Measurements from ENCODE around the gene BBS10. TPM values are rescaled to one million over a fixed set of nuclear protein-coding genes. Genes with fewer than 3 reads are reported as not detected.

BBS10 gene
- polyA plus RNA-seq, 1 donor from 2014 or later, result 15.4 TPM

DNA sequence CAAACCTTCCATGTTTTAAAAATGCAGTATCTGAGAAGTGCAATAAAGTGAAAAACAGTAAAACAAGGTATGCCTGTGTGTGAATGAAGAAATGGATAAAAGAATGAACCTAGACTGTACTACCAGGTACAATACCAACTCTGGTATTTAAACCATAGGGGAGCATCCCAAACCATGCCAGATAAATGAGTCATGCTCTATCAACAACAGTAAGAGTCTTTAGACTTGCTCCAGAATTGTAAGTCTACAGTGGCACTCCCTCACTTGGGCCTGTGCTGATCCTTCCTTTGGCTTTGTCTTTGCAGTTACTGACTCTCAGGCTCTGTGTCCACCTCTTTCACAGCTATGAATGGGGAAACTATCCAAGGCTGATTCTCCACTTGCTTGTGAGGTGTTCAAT, 38.1 kb downstream of the BBS10 start:
- no peak overlapping the region for H3K27ac ChIP-seq (ENCODE audit: low read length)
- H3K79me2 ChIP-seq (replicated peaks; ENCODE audit: insufficient read depth, low read length), result no peaks in the 10 kb centered on the region
- no peaks in the 10 kb centered on the region for H3F3A ChIP-seq (ENCODE audit: insufficient read depth, low read length, poor library complexity, severe bottlenecking)
- H3K9ac ChIP-seq (ENCODE audit: low read length), result no peak overlapping the region
- H3K36me3 ChIP-seq (ENCODE audit: insufficient read depth, low read length), result no peaks in the 10 kb centered on the region
- H3K27me3 ChIP-seq (ENCODE audit: insufficient read depth, low read depth, low read length), result no peaks in the 10 kb centered on the region
- no peaks in the 10 kb centered on the region for H4K20me1 ChIP-seq (ENCODE audit: insufficient read depth)
- H3K4me2 ChIP-seq (ENCODE audit: low read length), result no peak overlapping the region
- no peaks in the 10 kb centered on the region for H3K9me2 ChIP-seq (ENCODE audit: insufficient read depth, low read length)
- H3K4me3 ChIP-seq (ENCODE audit: low read length), result no peak overlapping the region
- TF ChIP-seq, protein P1, sequence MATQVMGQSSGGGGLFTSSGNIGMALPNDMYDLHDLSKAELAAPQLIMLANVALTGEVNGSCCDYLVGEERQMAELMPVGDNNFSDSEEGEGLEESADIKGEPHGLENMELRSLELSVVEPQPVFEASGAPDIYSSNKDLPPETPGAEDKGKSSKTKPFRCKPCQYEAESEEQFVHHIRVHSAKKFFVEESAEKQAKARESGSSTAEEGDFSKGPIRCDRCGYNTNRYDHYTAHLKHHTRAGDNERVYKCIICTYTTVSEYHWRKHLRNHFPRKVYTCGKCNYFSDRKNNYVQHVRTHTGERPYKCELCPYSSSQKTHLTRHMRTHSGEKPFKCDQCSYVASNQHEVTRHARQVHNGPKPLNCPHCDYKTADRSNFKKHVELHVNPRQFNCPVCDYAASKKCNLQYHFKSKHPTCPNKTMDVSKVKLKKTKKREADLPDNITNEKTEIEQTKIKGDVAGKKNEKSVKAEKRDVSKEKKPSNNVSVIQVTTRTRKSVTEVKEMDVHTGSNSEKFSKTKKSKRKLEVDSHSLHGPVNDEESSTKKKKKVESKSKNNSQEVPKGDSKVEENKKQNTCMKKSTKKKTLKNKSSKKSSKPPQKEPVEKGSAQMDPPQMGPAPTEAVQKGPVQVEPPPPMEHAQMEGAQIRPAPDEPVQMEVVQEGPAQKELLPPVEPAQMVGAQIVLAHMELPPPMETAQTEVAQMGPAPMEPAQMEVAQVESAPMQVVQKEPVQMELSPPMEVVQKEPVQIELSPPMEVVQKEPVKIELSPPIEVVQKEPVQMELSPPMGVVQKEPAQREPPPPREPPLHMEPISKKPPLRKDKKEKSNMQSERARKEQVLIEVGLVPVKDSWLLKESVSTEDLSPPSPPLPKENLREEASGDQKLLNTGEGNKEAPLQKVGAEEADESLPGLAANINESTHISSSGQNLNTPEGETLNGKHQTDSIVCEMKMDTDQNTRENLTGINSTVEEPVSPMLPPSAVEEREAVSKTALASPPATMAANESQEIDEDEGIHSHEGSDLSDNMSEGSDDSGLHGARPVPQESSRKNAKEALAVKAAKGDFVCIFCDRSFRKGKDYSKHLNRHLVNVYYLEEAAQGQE (IDR thresholded peaks at IDR 0.05; ENCODE audit: borderline replicate concordance), result no peak
- TF ChIP-seq, protein P2, sequence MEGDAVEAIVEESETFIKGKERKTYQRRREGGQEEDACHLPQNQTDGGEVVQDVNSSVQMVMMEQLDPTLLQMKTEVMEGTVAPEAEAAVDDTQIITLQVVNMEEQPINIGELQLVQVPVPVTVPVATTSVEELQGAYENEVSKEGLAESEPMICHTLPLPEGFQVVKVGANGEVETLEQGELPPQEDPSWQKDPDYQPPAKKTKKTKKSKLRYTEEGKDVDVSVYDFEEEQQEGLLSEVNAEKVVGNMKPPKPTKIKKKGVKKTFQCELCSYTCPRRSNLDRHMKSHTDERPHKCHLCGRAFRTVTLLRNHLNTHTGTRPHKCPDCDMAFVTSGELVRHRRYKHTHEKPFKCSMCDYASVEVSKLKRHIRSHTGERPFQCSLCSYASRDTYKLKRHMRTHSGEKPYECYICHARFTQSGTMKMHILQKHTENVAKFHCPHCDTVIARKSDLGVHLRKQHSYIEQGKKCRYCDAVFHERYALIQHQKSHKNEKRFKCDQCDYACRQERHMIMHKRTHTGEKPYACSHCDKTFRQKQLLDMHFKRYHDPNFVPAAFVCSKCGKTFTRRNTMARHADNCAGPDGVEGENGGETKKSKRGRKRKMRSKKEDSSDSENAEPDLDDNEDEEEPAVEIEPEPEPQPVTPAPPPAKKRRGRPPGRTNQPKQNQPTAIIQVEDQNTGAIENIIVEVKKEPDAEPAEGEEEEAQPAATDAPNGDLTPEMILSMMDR (IDR thresholded peaks at IDR 0.05; ENCODE audit: poor library complexity, severe bottlenecking), result no peak
- TF ChIP-seq TAF1 (IDR thresholded peaks at IDR 0.05; ENCODE audit: low read depth) (no peak), EZH2 (IDR thresholded peaks at IDR 0.05; ENCODE audit: borderline replicate concordance, insufficient read depth, low read length, poor library complexity, severe bottlenecking) (no peak), SMC3 (conservative IDR thresholded peaks at IDR 0.05; ENCODE audit: poor library complexity) (no peak)
- H2AFZ ChIP-seq (ENCODE audit: low read depth, low read length), result no peak overlapping the region
- H3K9me3 ChIP-seq (ENCODE audit: low read length), result no peaks in the 10 kb centered on the region

DNA sequence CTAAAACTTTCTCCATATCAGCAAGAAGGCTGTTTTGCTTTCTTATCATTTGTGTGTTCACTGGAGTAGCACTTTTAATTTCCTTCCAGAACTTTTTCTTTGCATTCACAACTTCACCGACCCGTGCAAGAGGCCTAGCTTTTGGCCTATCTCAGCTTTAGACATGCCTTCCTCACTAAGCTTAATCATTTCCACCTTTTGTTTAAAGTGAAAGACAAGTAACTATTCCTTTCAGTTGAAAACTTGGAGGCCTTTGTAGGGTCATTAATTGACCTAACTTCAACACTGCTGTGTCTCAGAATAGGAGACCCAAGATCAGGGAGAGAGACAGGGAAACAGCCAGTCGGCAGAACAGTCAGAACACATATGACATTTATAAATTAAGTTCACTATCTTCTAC, 39.3 kb downstream of the BBS10 start:
- Histone ChIP-seq H4K20me1 (ENCODE audit: insufficient read depth) (no peaks in the 10 kb centered on the region), H3K27me3 (ENCODE audit: insufficient read depth, low read depth, low read length) (no peaks in the 10 kb centered on the region), H3K9me3 (ENCODE audit: low read length) (no peaks in the 10 kb centered on the region), H3F3A (ENCODE audit: insufficient read depth, low read length, poor library complexity, severe bottlenecking) (no peaks in the 10 kb centered on the region), H3K27ac (ENCODE audit: low read length) (no peak overlapping the region), H3K9me2 (ENCODE audit: insufficient read depth, low read length) (no peaks in the 10 kb centered on the region), H3K4me2 (ENCODE audit: low read length) (no peak overlapping the region), H3K79me2 (replicated peaks; ENCODE audit: insufficient read depth, low read length) (no peaks in the 10 kb centered on the region), H3K36me3 (ENCODE audit: insufficient read depth, low read length) (no peaks in the 10 kb centered on the region), H3K4me3 (ENCODE audit: low read length) (no peak overlapping the region), H3K9ac (ENCODE audit: low read length) (no peak overlapping the region), H2AFZ (ENCODE audit: low read depth, low read length) (no peak overlapping the region)
- no peak for TF ChIP-seq RAD21 (conservative IDR thresholded peaks at IDR 0.05)
- TF ChIP-seq SMC3 (conservative IDR thresholded peaks at IDR 0.05; ENCODE audit: poor library complexity), result no peak

DNA sequence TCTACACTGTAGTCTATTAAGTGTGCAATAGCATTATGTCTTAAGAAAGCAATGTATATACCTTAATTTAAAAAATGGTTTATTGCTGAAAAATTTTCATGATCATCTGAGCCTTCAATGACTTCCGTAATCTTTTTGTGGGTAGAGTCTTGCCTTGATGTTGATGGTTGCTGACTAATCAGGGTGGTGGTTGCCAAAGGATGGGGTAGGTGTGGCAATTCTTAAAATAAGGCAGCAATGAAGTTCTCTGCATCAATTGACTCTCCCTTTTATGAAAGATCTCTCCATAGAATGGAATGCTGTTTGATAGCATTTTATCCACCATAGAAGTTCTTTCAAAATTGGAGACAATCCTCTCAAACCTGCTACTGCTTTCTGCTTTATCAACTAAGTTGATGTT, 41.1 kb downstream of the BBS10 start:
- Histone ChIP-seq H3K4me2 (ENCODE audit: low read length) (no peak overlapping the region), H3F3A (ENCODE audit: insufficient read depth, low read length, poor library complexity, severe bottlenecking) (no peaks in the 10 kb centered on the region), H3K9me2 (ENCODE audit: insufficient read depth, low read length) (no peaks in the 10 kb centered on the region), H4K20me1 (ENCODE audit: insufficient read depth) (no peaks in the 10 kb centered on the region), H3K36me3 (ENCODE audit: insufficient read depth, low read length) (no peaks in the 10 kb centered on the region), H3K9ac (ENCODE audit: low read length) (no peak overlapping the region), H3K79me2 (replicated peaks; ENCODE audit: insufficient read depth, low read length) (no peaks in the 10 kb centered on the region), H3K4me3 (ENCODE audit: low read length) (no peak overlapping the region), H3K9me3 (ENCODE audit: low read length) (no peaks in the 10 kb centered on the region), H3K27ac (ENCODE audit: low read length) (no peak overlapping the region), H3K27me3 (ENCODE audit: insufficient read depth, low read depth, low read length) (no peaks in the 10 kb centered on the region), H2AFZ (ENCODE audit: low read depth, low read length) (no peak overlapping the region)
- TF ChIP-seq, protein P1 (IDR thresholded peaks at IDR 0.05; ENCODE audit: borderline replicate concordance), result no peak
- TF ChIP-seq SMC3 (conservative IDR thresholded peaks at IDR 0.05; ENCODE audit: poor library complexity), result no peak
- no peak for TF ChIP-seq RAD21 (conservative IDR thresholded peaks at IDR 0.05)
- TF ChIP-seq, protein P2 (IDR thresholded peaks at IDR 0.05; ENCODE audit: poor library complexity, severe bottlenecking), result no peak
- TF ChIP-seq EZH2 (IDR thresholded peaks at IDR 0.05; ENCODE audit: borderline replicate concordance, insufficient read depth, low read length, poor library complexity, severe bottlenecking), result no peak
- no peak for TF ChIP-seq MXI1 (conservative IDR thresholded peaks at IDR 0.05; ENCODE audit: poor library complexity, severe bottlenecking)
- TF ChIP-seq POLR2AphosphoS5 (IDR thresholded peaks at IDR 0.05), result no peak
- TF ChIP-seq TAF1 (IDR thresholded peaks at IDR 0.05; ENCODE audit: low read depth), result no peak
- TF ChIP-seq EP300 (conservative IDR thresholded peaks at IDR 0.05; ENCODE audit: poor library complexity, severe bottlenecking), result no peak

All from neural cell (in vitro differentiated cells).